Spleen (tissue), 11 donors: ENCODE data around the gene MMUT. TPM values are rescaled to one million over a fixed set of nuclear protein-coding genes. Genes with fewer than 3 reads are reported as not detected.

Experiments used
- DNase-seq: peaks from one replicate; pipeline ENCODE4 v3.0.0-alpha.2; 2020
- H3K27ac ChIP-seq, 8 donors: fragments of 200-600 bp; sonication (generic) in 7 of 8; 1 replicate in 4 of 8; 2 replicates in 4 of 8; pipeline versions ENCODE4 v1.5.0 to v1.8.0; 2016 to 2021; ENCODE audit warnings: inconsistent platforms in 4 of 8, mild to moderate bottlenecking in 4 of 8, moderate library complexity in 1 of 8
- H3K27me3 ChIP-seq, 7 donors: fragments of 200-600 bp; sonication (generic) in 6 of 7; replicated peaks in 1 of 7; 1 replicate in 4 of 7; 2 replicates in 3 of 7; pipeline versions ENCODE4 v1.5.0 to v1.8.0; 2016 to 2021; ENCODE audit warnings: inconsistent platforms in 3 of 7, mild to moderate bottlenecking in 1 of 7
- H3K36me3 ChIP-seq, 6 donors: fragments of 200-600 bp; sonication (generic) in 5 of 6; 1 replicate in 4 of 6; 2 replicates in 2 of 6; pipeline versions ENCODE4 v1.5.0 to v1.8.0; 2016 to 2021; ENCODE audit warnings: inconsistent platforms in 2 of 6
- H3K4me1 ChIP-seq, 6 donors: fragments of 200-600 bp; sonication (generic) in 5 of 6; 1 replicate in 3 of 6; 2 replicates in 3 of 6; pipeline versions ENCODE4 v1.5.0 to v1.8.0; 2016 to 2021; ENCODE audit warnings: inconsistent platforms in 3 of 6
- H3K4me3 ChIP-seq, 8 donors: fragments of 200-600 bp; sonication (generic) in 7 of 8; 1 replicate in 4 of 8; 2 replicates in 4 of 8; pipeline versions ENCODE4 v1.5.0 to v1.8.0; 2016 to 2021; ENCODE audit warnings: inconsistent platforms in 4 of 8, mild to moderate bottlenecking in 4 of 8, moderate library complexity in 2 of 8
- H3K9me3 ChIP-seq, 8 donors: fragments of 200-600 bp; sonication (generic) in 7 of 8; 1 replicate in 4 of 8; 2 replicates in 4 of 8; pipeline versions ENCODE4 v1.5.0 to v1.8.0; 2016 to 2021; ENCODE audit warnings: inconsistent platforms in 4 of 8
- CTCF ChIP-seq, 11 experiments: fragments of 200-600 bp in 7 of 11; fragments of 450-650 bp in 4 of 11; sonication (generic) in 4 of 11; IDR thresholded peaks in 8 of 11; conservative IDR thresholded peaks in 3 of 11; 1 replicate in 7 of 11; 2 replicates in 4 of 11; pipeline versions ENCODE4 v1.4.0 to v1.8.0; 2016 to 2021; ENCODE audit warnings: antibody characterized with exemption in 11 of 11, inconsistent platforms in 4 of 11, mild to moderate bottlenecking in 1 of 11
- POLR2A ChIP-seq, 3 donors: fragments of 450-650 bp; IDR thresholded peaks; one replicate each; pipeline ENCODE4 v1.5.1; 2017; ENCODE audit warnings: antibody characterized with exemption in 3 of 3, mild to moderate bottlenecking in 1 of 3
- POLR2AphosphoS5 ChIP-seq, 3 donors: sonication (generic); formaldehyde crosslinking; IDR thresholded peaks; one replicate each; pipeline ENCODE4 v1.5.1; 2017; ENCODE audit warnings: antibody characterized with exemption in 3 of 3
- WGBS, 5 donors: extraction: QIAGEN DNeasy Blood & Tissue Kit in 3 of 5; methylation state at CpG; one replicate each; pipeline versions ENCODE4 v1.1.5 to v1.1.7; 2013 to 2018; 5-methylcytosine and 5-hydroxymethylcytosine counted together
- intact Hi-C: fragments of 100-400 bp; cut with DNase I; formaldehyde crosslinking; loops from one replicate; pipeline ENCODE4 v1.15.0; 2023; ENCODE audit warnings: low total_unique reads
- polyA plus RNA-seq, 3 donors: library from polyadenylated mRNA; stranded (reverse); fragments of 200-250 nt; gene quantifications; one replicate each; pipeline ENCODE4 v1.2.1, GENCODE V29; 2013
- total RNA-seq, 7 donors: library from RNA; depleted of rRNA in 3 of 7; stranded (reverse); fragments of >200 nt in 3 of 7; fragmentation: NEBNext Ultra II Directional in 4 of 7; extraction: Animal tissue kit (Norgen Biotek cat#: 25700) in 4 of 7; gene quantifications; one replicate each; pipeline versions ENCODE4 v1.1.0 to v1.2.1, GENCODE V29; 2016 to 2021
- donor health status: healthy with polysubstance abuse.
- donor health status: DM: no; HTN: no; CAD: no; lungs with moderate emphysema.
- donor health status: DM: no; HTN: no; CAD: no.
- donor health status: Bipolar disorder and iron deficiency.
- donor health status: healthy.
- donor health status: DM: no; HTN: no; CAD: no.
- donor health status: DM: yes; HTN: yes; CAD: no.

MMUT gene
- total and polyA plus RNA-seq, 10 donors, result 6.2 to 16.6 (median 10.1) TPM

GRCh38 chr6:49384904-49385303, 78.1 kb downstream of the MMUT start:
- no peak overlapping the region for H3K27ac ChIP-seq
- H3K4me3 ChIP-seq, result no peak overlapping the region
- 62 to 80% (median 76%) methylated on average over 2 of the region's 2 CpGs for WGBS, 5 donors
- H3K27me3 ChIP-seq, result no peaks in the 10 kb centered on the region
- peaks cover 0 to 9% (median 0%) of the 10 kb centered on the region in 8 donors for H3K9me3 ChIP-seq
- no peak for DNase-seq
- TF ChIP-seq POLR2AphosphoS5 (IDR thresholded peaks at IDR 0.05) (no peak), POLR2A (IDR thresholded peaks at IDR 0.05) (no peak), CTCF (IDR thresholded peaks at IDR 0.05 in 8 of 11, conservative IDR thresholded peaks at IDR 0.05 in 3 of 11) (no peak)
- H3K4me1 ChIP-seq, result no peaks in the 10 kb centered on the region
- intact Hi-C loops, result no loop called here
- H3K36me3 ChIP-seq, result no peaks in the 10 kb centered on the region

Other genes with a start within 250 kb of the MMUT start
- 1 to 10 TPM; 3.8 to 8.4 (median 5.3) TPM for gene CENPQ, start 117 bp upstream of the MMUT start, total RNA-seq
- 1 to 10 TPM; 4.9 to 9.6 (median 7.5) TPM for gene CENPQ, start 117 bp upstream of the MMUT start, polyA plus RNA-seq
- gene GLYATL3, start 36.7 kb upstream of the MMUT start, total RNA-seq, result not detected
- not detected for gene GLYATL3, start 36.7 kb upstream of the MMUT start, polyA plus RNA-seq
- not detected for gene C6orf141, start 87.4 kb upstream of the MMUT start, total RNA-seq
- gene C6orf141, start 87.4 kb upstream of the MMUT start, polyA plus RNA-seq, result under 1 TPM in 1 of 3 donors, not detected in 2; 0.12 TPM
- 10 to 100 TPM in 1 of 7 donors, 1 to 10 TPM in 3, under 1 TPM in 2, not detected in 1; 0.35 to 14.7 (median 2.8) TPM for gene RHAG, start 173.6 kb upstream of the MMUT start, total RNA-seq
- under 1 TPM in 1 of 3 donors, not detected in 2; 0.96 TPM for gene RHAG, start 173.6 kb upstream of the MMUT start, polyA plus RNA-seq